OCI-M1 (cell line): ENCODE measurements around the gene RIIAD1.
"Not testable (repeated sequence)": the region's sequence is repeated elsewhere in the genome, so short reads cannot be mapped to it uniquely, and the experiment has no call there.

Experiments used
- DNase-seq: peaks from one replicate; lab custom pipeline; 2025; lab: John Stamatoyannopoulos, UW

RIIAD1 gene

DNA sequence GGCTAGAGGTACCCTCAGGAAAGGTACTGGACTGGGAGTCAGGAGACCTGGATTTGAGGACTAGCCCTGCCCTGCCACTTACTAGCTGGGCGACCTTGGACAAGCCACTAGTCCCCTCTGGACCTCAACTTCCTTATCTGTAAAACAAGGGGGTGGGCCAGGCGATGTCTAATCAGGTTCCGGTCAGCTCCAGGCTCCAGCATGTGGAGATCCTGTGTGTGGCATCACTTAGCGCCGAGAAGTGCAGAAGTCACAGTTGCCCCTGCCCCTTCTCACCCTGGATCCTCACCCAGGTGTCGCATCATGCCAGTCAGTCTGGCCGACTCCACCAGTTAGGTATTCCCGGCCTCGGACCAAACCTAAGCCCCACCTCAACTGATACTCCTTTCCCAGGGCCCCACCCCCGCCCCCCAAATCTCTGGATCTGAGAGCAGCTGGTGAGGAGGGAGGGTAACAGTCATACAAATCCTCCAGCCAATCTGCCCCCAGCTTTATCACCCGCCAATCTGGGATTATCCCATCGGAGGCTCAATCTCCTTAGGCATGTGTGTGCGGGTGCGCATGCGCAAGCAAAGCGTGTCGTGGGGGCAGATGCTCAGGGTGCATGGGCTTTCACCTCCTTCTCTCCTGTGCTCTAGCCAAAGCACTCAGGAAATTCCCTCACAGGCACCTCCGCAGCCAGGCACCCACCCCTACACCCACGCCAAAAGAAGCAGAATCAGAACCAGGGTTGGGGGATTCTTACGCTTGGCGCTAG, 10.1 kb upstream of the RIIAD1 start:
- DNase-seq, result no peak

DNA sequence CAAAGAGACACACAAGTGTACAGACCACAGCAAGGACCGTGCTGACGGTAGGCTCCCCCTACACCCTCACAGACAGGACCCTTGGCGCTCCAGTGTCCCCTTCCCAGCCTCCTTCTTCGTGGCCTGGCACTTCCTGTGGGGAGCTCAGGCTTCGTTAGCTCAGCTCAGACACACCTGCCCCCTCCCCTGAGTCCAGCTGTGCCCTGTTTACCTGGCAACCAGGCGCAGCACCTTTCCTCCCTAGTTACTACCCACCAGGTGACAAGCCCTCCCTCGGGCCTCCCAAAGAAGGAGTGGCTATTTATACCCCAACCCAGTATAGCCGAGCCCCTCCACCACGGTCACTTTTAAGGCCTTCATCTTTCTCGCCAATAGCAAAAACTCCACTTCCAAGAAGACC, 9.4 kb upstream of the RIIAD1 start:
- no peak for DNase-seq

DNA sequence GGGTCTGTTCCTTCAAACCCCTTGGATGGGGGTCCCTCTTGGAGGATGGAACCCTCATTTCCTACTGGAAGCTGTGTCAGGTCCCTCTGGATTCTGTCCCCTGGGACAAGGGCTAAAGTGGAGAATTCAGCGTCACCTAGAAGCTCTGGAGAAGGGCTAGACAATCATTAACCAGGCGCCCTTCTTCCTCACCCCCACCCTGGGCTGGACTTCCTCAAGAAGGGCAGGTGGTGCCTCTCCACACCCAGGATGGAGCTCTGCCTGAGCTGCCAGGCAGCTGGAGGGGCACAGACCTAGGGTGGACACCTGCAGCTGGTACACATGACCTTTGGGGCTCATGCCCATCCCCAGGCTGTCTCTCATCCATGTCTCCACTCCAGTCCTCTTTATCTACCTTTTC, 8.3 kb upstream of the RIIAD1 start:
- no peak for DNase-seq

DNA sequence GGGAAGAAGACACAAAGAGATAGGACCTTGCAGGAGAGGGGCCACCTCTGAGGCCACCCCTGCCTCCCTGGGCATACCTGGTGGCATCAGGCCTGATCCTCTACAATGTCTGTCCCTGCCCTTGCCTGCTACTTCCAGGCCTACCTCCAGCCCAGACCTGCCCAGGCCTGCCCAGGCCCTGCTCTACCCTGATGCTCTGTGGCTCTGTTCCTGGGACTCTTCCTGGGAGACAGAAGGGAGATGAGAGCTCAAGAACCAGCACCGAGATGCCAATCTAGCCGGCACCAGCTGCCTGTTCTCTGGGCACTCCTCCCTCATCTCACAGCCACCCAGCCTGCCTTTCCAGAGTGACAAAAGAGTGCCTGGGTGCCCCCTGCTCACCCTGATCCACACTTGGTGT, 7.4 kb upstream of the RIIAD1 start:
- DNase-seq, result no peak

DNA sequence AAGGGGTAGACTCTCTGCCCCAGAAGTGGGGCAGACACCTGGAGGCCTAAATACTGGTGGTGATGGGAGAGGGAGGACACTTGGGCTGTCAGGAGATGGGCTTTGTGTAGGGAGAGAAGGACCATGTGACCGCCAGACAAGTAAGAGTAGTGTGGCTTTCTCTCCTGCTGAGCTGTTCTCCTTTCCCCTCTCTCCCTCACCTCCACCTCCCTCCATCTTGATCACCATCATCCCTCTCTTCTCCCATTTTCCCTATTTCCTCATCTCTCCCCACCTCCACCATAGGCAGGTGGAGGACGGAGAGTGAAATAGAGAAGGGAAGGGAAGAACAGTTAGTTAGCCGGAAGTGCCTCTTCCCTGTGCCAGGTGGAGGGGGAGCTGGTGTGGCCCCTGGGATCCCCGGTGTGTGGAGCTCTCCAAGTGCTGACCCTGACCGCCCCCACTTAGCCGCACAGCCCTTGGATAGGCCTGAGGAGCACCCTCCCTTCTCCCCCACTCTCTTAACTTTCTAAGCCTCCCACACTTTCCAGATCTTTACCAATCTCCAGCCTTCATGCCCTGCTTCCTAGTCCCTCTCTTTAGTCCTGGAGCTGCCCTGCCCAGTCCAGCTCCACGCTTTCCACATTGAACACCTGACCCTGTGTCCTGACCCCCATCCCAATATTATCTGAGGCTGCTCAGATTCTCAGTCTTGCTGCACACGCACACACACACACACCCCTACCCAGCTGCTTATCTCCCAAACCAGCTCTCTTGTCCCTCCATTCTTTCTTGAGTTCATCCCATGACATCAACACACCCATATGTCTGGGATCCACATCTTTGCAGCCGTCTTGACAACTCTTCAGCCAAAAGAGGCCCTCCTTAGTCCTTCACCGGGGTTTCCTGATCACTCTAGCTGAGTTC, 6.2 kb upstream of the RIIAD1 start:
- peak; percentile 75 for DNase-seq

DNA sequence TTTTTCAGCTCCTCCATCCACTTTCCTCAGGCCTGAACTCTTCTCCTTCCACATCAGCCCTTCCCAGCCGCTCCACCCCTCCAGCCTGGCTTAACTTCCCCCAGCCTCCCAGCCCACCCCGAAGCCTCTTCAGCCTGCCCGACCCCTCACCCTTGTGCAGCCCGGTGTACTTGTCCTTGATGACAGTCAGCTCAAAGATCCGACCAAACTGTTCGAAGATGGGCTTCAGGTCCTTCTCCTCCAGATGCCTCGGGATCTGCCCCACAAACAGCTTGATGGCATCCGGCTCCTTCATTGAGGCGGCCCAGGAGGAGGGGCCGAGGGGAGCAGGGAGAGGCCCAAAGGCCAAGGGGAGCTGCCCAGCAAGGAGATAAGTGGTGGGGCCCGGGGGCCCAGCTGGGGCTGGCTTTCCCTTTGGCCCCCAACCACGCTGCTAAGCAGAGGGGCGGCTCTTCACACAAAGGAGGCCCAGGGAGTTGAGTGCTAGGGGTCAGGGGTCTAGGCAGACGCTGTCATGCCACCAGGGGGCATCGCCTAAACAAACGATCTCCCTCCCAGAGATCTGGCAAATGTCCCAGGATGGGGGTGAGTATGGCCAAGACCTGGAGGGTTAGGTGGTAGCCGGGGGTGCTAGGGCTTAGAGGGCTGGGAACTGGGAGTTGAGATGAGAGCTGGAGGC, 5.5 kb upstream of the RIIAD1 start:
- no peak for DNase-seq

DNA sequence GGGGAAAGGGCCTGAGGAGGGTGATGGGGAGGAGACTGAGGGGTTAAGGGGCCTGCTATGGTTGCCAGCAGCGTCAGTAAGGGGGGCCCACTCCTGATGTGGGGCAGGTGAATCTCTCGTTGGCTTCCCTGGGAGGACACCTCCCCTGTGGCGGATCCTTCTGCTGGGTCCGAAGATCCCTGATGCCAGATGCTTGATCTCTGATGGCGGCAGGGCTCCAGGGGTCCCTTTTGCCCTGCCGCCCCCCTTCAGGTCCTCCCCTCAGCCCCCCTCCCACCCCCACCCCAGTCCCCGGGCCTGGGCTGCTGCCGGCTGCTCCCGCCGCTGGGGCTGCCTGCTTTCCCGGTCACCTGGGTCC, 4.9 kb upstream of the RIIAD1 start:
- DNase-seq, result no peak

DNA sequence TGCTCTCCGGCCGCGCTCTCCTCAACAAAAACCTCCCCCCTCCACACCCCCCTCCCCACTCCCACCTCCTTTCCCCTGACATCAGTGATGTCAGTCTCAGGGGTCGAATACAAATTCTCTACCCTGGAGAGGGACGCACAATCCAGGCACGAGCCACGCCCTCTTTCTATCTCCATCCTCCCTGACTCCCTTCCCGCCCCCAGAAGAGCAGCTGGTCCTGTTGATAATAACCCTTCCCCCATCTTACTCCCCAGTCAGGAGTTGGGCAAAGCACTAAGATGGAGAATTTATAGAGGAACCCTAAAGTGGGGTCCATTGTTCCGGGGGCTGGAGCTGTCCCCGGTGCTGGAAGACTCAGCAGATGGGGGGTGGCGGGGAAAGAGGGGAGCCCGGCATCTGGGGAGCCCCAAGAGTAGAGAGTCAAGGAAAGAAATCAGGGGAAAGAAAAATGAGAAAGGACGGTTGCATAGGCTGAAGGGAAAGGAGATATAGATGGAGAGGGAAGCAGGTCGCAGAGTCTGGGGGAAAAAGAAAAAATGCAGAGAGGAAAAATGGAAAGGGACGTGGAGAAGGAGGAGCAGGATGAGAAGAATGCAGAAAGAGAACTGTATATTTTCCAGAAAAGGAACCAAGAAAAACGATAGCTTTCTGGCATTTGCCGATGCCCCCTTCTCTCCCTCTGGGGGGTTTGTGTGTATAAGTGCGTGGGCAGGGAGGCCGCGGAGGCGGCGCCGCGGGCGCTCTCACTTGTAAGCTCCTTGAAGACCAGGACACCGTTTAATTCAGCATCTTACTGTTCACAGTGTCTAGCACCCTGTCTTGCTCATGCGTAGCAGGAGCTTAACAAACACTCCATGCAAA, 4.3 kb upstream of the RIIAD1 start, which contains the start of gene CELF3:
Gene CELF3 (minus strand): TSS at position 33 of the 861 bp plus-strand sequence. CDS start 783 bp downstream, outside the sequence.
- peak; percentile 79 for DNase-seq

DNA sequence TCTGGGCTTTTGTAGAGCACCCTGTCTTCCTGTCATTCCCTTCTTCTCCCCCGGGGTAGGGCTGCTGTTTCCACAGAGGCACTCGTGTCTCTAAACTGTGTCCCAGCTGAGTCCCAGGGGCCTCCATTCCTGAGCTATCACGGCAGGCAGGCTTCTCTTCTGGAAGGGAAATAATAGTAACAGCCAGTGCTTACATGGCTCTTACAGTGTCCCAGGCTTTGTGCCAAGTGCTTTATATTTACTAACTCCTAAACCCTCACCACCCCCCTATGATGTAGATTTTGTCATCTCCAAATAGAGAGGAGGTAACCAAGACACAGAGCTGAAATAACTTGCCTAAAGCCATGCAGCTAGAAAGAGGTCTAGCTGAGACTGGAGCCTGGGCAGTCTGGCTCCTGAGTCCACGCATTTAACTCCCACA, 3.3 kb upstream of the RIIAD1 start:
- no peak for DNase-seq

DNA sequence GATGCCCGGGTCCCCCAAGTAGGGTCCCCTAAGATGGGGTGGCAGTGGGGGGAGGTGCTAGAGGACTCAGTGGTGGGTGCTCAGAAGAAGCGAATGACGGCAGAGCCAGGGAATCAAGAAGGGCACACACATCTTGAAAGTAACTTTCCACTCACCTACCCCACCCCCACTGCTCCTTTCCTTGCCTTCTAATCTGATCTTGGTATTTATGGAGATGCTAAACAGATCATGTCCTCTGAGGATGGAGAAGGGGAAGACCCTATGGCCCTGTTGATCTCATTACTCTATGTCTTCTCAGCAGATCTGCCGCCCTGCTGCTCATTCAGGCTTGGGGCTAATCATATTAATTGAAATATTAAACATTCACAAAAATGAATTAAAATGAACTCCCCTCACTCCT, 2.7 kb upstream of the RIIAD1 start:
- DNase-seq, result no peak

DNA sequence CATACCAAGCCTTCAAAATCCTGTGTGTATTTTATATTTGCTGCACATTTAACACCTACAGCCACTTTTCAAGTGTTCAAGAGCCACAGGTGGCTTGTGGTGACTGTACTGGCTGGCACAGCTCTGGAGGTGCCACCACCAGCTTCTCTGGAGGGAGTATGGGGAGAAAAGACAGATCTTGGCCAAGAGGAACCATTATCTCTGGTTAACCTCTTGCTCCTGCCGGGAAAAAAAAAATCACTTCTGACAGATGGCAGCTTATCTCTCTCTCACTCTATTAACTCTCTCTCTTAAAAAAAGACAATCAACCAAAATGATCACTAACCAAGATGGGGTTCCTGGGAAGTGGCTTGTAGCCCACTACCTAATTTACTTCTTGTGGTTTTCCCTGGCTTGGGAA, 1.2 kb upstream of the RIIAD1 start:
- peak; percentile 70 for DNase-seq

DNA sequence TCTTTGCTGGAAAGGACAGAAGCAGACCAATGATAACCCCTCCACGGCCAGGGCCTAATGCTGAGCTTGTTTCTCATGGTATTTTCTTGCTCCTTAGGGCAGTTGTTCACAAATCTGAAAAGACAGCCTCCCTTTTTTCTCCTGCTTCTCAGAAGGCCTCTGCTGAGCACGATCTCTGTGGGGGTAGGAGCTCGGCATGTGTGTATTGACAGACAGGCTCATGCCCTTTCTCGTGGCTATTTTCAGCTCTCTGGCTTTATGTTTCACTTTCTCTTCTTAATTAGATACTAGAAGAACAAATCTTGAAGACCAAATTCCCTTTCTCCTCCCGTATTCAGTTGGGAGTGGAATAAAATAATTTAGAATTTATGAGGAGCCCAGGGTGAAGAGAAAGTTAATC, 768 bp upstream of the RIIAD1 start:
- DNase-seq, result peak; percentile 75

DNA sequence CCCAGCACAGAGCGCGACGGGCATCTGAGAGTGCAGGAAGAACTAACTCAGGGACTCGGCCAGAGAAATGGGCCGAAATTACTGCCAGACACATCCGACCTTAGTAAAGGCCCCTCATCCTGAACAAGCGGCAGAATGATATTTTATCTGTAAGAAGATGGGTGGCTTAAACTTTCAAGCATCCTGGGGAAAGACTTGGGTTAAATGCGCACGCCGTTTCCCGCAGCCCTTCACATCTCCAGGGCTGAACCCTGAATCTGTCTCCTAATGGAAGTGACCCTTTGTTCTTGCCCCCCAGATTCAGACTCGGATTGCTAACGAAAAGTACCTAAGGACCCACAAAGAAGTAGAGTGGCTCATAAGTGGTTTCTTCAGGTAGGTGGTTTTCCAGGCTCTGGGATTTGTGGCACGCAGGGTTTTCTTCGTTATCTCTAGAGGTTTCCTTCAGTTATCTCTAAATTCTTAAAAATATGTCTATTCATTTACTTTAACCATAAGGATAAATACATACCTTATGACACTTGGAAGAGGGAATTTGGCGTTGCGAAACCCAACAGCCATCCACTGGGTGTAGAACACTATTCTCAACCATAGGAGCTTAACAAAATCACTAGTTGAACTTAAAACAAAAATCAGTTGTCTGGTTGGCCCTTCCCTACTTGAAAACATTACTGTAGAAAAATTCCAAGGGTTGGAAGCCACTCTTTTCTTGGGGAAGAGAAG, 627 bp downstream of the RIIAD1 start:
- DNase-seq, result no peak

DNA sequence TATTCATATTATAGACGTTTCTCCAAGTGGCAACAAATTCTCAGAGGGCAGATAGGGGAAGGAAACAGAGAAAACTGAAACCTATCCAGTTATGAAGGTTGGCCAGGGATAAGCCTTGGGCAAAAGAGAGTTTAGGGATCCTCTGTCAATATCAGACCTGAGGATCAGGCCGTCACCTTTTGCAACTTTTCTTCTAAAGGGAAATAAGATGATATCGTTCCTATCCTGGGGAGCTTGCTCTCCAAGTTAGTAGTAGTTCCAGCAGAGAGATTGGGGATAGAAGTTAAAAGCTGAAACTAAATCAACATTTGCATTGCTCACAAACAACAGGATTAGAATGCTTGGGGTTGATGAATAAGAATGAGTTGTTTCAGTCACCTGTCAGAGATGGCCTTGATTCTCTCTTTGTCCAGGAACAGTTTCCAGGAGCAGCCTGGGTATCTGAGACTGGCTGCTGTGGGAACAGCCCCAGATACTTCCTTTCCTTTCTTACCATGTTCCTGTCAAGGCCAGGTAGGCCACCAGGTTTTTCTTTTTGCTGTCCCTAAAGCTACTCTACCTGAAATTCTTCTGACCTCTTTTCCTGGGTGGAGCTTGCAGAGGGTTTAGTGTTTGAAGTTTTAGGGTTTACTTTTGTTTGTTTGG, 2.5 kb downstream of the RIIAD1 start:
- DNase-seq, result no peak

DNA sequence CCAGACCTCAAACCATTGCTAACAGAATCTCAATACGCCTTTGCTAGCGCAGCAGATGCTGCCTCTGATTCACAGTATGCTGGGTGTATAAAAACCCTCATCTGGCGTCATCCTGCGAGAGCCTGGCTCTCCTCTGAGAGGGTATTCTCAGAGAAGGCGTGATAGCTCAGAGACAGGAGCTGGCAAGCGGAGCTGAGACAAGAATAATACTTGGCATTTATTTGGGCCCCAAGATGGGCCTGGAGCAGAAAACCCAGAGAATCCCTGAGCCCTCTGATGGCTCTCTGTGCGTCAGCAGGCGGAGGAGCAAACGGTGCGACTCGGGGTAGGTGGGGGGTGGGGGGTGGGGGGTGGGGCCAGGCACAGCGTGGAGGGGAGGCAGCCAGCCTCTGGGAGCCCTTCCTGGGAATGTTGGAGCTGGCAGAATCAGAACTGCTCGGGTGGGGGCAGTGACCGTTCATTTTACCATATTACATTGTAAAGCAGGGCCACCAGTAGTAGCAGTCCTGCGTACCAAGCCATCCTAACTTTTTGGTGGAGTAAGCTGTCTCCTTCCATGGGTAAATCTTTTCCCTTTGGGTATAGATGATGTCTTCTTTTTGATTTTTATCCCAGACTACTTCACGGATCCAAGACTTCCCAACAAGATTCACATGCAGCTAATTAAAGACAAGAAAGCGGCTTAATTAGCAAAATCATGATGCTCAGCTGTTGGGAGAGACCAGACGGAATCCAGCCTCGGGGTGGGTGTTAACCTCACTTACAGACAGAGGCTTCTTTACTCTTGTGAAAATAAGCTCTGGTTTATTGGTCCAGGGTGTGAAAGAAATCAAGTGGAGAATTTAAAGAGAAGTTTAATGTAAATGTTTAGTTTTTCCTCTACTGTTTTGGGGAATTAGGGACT, 7.1 kb downstream of the RIIAD1 start:
- DNase-seq, result no peak

DNA sequence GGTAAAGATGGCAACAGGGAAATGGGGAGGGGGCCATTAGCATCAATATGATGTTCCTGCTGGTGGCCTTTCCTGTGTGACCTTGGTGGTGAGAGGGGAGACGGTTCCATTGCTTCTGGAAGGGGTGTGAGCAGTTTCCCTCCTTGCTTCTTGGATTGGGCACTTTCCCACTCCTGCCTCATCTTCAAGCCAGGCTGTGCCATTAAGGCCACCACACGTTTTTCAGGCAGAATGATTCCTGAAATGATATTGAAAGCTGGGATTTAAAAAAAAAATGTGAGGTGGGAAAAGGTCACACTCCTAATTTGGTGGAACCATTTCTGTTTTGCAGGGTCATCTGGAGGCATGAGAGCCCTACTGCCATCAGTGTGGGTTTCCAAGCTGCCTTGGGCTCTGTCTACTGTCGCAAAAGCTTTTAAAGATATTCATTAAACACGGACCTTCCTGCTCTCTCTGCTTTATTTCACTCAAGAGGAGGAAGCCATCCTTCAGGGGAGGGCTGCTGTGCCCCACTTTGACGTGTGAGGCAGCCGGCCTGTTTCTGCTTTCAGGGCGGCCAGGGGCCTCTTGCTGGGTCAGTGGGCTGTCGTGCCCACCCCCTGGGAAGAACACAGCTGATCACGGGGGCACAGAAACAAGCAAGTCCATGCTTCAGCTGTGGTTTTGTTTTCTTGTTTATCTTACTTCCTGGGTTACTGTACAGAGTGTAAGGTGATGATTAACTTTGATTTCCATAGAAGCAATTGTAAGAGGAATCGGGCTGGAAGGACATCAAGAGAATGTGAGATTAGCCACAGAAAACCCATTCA, 8.0 kb downstream of the RIIAD1 start:
- no peak for DNase-seq

DNA sequence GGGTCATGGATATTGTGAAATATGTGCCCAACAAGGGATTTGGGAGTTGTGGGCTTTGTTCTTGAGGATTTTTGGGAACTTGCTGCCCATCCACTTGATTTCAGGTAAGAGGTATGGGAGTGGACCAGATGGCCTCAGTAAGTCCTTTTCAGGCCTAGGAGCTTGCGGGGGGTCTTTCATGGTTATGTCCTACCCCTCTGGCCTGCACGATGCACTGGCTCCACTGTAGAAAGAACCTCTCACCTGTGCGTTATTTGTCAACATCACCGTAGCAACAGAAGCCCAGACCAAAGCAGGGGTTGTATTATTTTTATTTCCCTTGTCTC, 8.6 kb downstream of the RIIAD1 start:
- DNase-seq, result no peak

DNA sequence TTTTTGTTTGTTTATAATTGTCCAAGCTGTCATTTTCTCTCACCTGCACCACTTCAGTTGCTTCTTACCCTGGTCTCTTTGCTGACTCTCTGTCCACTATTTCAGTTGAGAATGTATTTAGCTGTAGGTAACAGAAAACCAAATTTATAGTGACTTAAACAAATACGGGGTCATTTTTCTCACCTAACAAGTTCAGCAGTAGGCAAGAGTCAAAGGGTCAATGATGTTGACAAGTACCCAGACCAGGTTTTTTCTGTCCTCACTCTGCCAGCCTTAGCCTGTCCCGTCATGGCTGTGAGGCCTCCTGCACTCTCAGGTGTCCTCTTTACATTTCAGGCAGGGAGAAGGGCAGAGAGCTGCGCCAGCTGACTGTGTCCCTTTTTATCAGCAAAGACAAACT, 11.8 kb downstream of the RIIAD1 start:
- no peak for DNase-seq

DNA sequence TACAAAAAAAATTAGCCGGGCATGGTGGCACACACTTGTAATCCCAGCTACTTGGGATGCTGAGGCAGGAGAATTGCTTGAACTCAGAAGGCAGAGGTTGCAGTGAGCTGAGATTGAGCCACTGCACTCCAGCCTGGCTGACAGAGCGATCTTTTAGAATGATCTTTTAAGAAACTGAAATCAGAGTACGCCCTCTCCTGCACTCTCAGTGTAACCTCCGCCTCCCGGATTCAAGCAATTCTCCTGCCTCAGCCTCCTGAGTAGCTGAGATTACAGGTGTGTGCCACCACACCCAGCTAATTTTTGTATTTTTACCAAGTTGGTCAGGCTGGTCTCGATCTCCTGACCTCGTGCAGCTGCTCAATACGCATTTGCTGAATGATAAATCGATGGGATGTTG, 12.7 kb downstream of the RIIAD1 start:
- not testable (repeated sequence) for DNase-seq
